Pancreas (tissue), 10 donors: ENCODE data around the gene NUFIP2. TPM values are rescaled to one million over a fixed set of nuclear protein-coding genes. Genes with fewer than 3 reads are reported as not detected.

ENCODE experiments used
- ATAC-seq, 4 donors: fragments of 200-7000 bp; cut with Tn5 transposase; one replicate each; pipeline versions ENCODE4 v1.8.0 to v1.9.1; 2020; ENCODE audit warnings: mild to moderate bottlenecking in 4 of 4, moderate library complexity in 4 of 4
- DNase-seq, 6 donors: peaks; one replicate each; pipeline ENCODE4 v3.0.0-alpha.2; 2020
- FAIRE-seq: peaks from 2 replicates; lab custom pipeline; 2012; peaks lifted over from hg19 to GRCh38; lab: Jason Lieb, UNC
- H3K27ac ChIP-seq, 4 donors: fragments of 200-600 bp; sonication (generic); 1 replicate in 3 of 4; 2 replicates in 1 of 4; pipeline versions ENCODE4 v1.5.0 to v1.8.0; 2020
- H3K27me3 ChIP-seq, 4 donors: fragments of 200-600 bp; one replicate each; pipeline ENCODE4 v1.8.0; 2021
- H3K36me3 ChIP-seq, 3 donors: fragments of 200-600 bp; sonication (generic) in 1 of 3; one replicate each; pipeline versions ENCODE4 v1.5.0 to v1.8.0; 2020 to 2021
- H3K4me1 ChIP-seq, 3 donors: fragments of 200-600 bp; one replicate each; pipeline ENCODE4 v1.8.0; 2021
- H3K4me3 ChIP-seq, 4 donors: fragments of 200-600 bp; sonication (generic) in 2 of 4; one replicate each; pipeline versions ENCODE4 v1.5.0 to v1.8.0; 2020 to 2021
- H3K9me3 ChIP-seq, 4 donors: fragments of 200-600 bp; one replicate each; pipeline ENCODE4 v1.8.0; 2021
- WGBS, 2 donors: extraction: QIAGEN DNeasy Blood & Tissue Kit; methylation state at CpG; one replicate each; pipeline ENCODE4 v1.1.7; 2013; 5-methylcytosine and 5-hydroxymethylcytosine counted together
- intact Hi-C, 3 donors: fragments of 100-400 bp; cut with DNase I; formaldehyde crosslinking; loops; one replicate each; pipeline versions ENCODE4 v1.11.1 to v1.14.2; 2022
- polyA plus RNA-seq, 2 donors: library from polyadenylated mRNA; stranded (reverse); fragments of 200-250 nt; gene quantifications; one replicate each; pipeline ENCODE4 v1.2.3, GENCODE V29; 2013
- total RNA-seq, 6 donors: library from RNA; stranded (reverse); fragmentation: NEBNext Ultra II Directional in 4 of 6; extraction: Animal tissue kit (Norgen Biotek cat#: 25700) in 4 of 6; gene quantifications; one replicate each; pipeline versions ENCODE4 v1.2.1 to v1.2.4, GENCODE V29; 2021 to 2023
- TF ChIP-seq, protein P1 (sequence below), 4 donors: fragments of 200-600 bp; sonication (generic) in 3 of 4; IDR thresholded peaks; one replicate each; pipeline versions ENCODE4 v1.5.0 to v1.8.0; 2021; ENCODE audit warnings: antibody characterized with exemption in 4 of 4
- donor health status: healthy with polysubstance abuse.
- donor health status: DM: no; HTN: no; CAD: no; lungs with moderate emphysema.
- donor health status: DM: no; HTN: no; CAD: no.
- donor health status: control.
- donor health status: control.
- donor health status: Bipolar disorder and iron deficiency.
- donor health status: DM: yes; HTN: yes; CAD: no.
- donor health status: DM: no; HTN: no; CAD: no.
- donor health status: DM: no; HTN: no; CAD: no.
- donor health status: DM: yes; HTN: yes; CAD: no.

Gene NUFIP2
- total and polyA plus RNA-seq, 8 donors, result 8.7 to 28.1 (median 15.3) TPM

DNA sequence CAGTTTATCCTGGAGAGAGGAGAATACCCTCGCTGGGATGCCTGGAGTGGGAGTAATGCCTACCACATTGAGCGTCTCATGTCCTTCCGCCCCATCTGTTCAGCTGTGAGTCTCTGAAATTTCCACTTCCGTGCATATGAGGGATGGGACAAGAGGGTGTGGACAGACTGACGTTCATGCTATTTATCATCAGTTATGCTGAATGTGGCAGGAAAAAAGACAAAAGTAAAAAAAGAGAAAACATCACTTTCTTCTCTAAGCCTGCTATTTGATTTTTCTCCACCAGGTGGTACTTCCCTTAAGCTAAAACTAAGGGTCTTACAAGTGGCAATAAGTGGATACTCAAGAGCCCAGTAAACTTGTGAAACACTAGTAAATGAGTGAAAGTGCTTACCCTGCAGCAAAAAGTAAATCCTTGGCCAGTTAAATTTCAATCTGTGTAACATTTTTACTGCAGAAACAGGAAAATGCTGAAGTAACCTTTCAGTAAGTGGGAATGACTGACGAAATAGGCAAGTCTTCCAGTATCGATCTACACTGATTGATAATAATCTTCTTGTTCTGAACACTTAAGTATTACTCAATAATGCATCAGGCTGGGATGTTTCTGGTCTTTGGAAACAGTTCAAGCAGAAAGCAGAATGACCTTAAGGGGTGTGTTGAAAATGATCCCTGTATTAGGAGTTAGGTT is 41.7 kb downstream of the NUFIP2 start:
- Histone ChIP-seq H3K9me3 (no peaks in the 10 kb centered on the region), H3K4me1 (peaks cover 14 to 45% (median 19%) of the 10 kb centered on the region in 3 donors), H3K36me3 (no peaks in the 10 kb centered on the region), H3K4me3 (no peak overlapping the region), H3K27me3 (no peaks in the 10 kb centered on the region), H3K27ac (peak overlapping the region in 1 of 4 donors; percentile 25)
- 62 to 67% methylated on average over 7 of the region's 7 CpGs for WGBS, 2 donors
- TF ChIP-seq, protein P1, sequence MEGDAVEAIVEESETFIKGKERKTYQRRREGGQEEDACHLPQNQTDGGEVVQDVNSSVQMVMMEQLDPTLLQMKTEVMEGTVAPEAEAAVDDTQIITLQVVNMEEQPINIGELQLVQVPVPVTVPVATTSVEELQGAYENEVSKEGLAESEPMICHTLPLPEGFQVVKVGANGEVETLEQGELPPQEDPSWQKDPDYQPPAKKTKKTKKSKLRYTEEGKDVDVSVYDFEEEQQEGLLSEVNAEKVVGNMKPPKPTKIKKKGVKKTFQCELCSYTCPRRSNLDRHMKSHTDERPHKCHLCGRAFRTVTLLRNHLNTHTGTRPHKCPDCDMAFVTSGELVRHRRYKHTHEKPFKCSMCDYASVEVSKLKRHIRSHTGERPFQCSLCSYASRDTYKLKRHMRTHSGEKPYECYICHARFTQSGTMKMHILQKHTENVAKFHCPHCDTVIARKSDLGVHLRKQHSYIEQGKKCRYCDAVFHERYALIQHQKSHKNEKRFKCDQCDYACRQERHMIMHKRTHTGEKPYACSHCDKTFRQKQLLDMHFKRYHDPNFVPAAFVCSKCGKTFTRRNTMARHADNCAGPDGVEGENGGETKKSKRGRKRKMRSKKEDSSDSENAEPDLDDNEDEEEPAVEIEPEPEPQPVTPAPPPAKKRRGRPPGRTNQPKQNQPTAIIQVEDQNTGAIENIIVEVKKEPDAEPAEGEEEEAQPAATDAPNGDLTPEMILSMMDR (IDR thresholded peaks at IDR 0.05), result peak in 2 of 4 donors; percentile 14 to 25
- intact Hi-C loops, result no loop called here
- FAIRE-seq (no peak), DNase-seq (no peak), ATAC-seq (no peak)

DNA sequence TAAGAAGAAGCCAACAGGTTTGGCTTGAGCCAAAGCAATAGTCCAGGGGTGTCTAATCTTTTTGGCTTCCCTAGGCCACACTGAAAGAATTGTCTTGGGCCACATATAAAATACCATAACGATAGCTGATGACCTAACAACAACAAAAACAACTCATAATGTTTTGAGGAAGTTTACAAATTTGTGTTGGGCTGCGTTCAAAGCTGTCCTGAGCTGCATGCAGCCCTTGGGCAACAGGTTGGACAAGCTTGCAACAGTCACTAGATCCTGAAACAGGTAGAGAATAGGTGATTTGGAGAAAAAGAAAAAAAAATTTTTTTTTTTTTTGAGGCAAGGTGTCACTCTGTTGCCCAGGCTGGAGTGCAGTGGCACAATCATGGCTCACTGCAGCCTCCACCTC is 42.8 kb downstream of the NUFIP2 start:
- intact Hi-C loops, result no loop called here
- no peaks in the 10 kb centered on the region for H3K36me3 ChIP-seq
- 66 to 68% methylated on average over 2 of the region's 2 CpGs for WGBS, 2 donors
- no peak overlapping the region for H3K27ac ChIP-seq
- peaks cover 4 to 35% (median 11%) of the 10 kb centered on the region in 3 donors for H3K4me1 ChIP-seq
- no peak overlapping the region for H3K4me3 ChIP-seq
- DNase-seq (no peak), FAIRE-seq (no peak), ATAC-seq (no peak)
- no peaks in the 10 kb centered on the region for H3K27me3 ChIP-seq
- TF ChIP-seq, protein P1 (IDR thresholded peaks at IDR 0.05), result no peak
- H3K9me3 ChIP-seq, result no peaks in the 10 kb centered on the region

DNA sequence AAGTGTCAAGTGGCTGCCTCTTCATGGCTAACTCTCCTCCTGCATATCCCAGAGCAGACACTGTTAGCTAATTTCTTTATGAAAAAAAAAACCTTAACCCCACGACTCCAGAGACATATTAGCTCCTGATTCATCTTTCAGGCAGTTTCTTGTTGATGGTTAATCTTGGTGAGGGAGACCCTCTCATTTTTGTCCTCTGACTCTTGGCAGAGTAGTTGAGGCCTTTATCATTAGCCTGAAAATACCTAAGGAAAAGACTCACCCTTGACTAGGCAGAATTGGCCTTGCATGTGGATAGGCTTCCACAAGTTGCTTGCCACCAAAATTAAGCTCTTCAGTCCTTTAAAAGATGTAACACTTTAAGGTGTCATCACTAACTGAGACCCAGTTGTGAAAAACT is 43.3 kb downstream of the NUFIP2 start:
- Histone ChIP-seq H3K4me3 (no peak overlapping the region), H3K4me1 (peaks cover 0 to 30% (median 5%) of the 10 kb centered on the region in 3 donors), H3K27ac (no peak overlapping the region), H3K27me3 (no peaks in the 10 kb centered on the region), H3K9me3 (no peaks in the 10 kb centered on the region), H3K36me3 (no peaks in the 10 kb centered on the region)
- TF ChIP-seq, protein P1 (IDR thresholded peaks at IDR 0.05), result no peak
- WGBS, 2 donors, result 82 to 88% methylated on average over 1 of the region's 1 CpG
- no peak for ATAC-seq
- no peak for FAIRE-seq
- DNase-seq, result no peak
- intact Hi-C loops, result no loop called here

DNA sequence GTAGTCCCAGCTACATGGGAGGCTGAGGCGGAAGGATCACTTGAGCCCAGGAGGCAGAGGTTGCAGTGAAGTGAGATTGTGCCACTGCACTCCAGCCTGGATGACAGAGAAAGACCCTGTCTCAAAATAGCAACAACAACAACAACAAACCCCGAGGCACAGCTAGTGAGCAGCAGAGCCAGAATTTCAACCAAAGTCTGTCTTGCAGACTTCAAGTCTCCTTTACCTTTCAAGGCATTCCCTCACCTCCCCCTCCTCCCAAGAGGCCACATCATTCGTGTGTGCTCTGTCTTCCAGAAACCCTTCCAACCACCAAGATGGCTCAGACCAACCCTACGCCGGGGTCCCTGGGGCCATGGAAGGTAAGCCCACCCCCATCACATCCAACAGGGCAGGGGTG is 45.1 kb downstream of the NUFIP2 start:
- no peak overlapping the region for H3K4me3 ChIP-seq
- H3K27me3 ChIP-seq, result no peaks in the 10 kb centered on the region
- intact Hi-C loops, result no loop called here
- no peak for FAIRE-seq
- 83 to 86% methylated on average over 5 of the region's 5 CpGs for WGBS, 2 donors
- H3K36me3 ChIP-seq, result no peaks in the 10 kb centered on the region
- ATAC-seq, result no peak
- no peaks in the 10 kb centered on the region for H3K9me3 ChIP-seq
- H3K27ac ChIP-seq, result no peak overlapping the region
- TF ChIP-seq, protein P1 (IDR thresholded peaks at IDR 0.05), result no peak
- H3K4me1 ChIP-seq, result peaks cover 0 to 21% (median 0%) of the 10 kb centered on the region in 3 donors
- no peak for DNase-seq

DNA sequence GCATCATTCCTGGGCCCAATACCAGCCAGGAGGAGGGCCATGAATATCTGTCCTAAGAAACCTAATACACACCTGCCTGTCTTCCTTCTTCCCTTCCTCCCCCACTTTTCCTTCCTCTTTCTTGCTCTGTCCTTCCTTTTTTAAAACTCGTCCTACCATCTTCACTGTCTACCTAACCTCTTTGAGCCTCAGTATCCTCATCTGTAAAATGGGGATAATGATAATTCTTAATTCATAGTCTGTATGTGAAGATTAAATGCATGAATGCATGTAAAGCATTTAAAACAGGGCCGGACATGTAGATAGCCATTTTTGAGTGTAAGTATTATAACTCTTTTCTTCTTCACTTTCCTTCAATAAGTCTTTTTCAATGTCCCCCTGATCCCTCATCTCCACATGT is 46.7 kb downstream of the NUFIP2 start:
- H3K9me3 ChIP-seq, result no peaks in the 10 kb centered on the region
- 65 to 70% methylated on average over 2 of the region's 2 CpGs for WGBS, 2 donors
- H3K27me3 ChIP-seq, result no peaks in the 10 kb centered on the region
- H3K4me3 ChIP-seq, result no peak overlapping the region
- no peak for FAIRE-seq
- no peak overlapping the region for H3K27ac ChIP-seq
- intact Hi-C loops, result no loop called here
- H3K4me1 ChIP-seq, result peaks cover 0 to 7% (median 0%) of the 10 kb centered on the region in 3 donors
- TF ChIP-seq, protein P1 (IDR thresholded peaks at IDR 0.05), result no peak
- ATAC-seq, result no peak
- no peak for DNase-seq
- no peaks in the 10 kb centered on the region for H3K36me3 ChIP-seq
